Mesenchymal stem cell (in vitro differentiated cells and primary cell): ENCODE data around the gene DPF1.
A peak's percentile ranks its signal among the peaks of the same experiment; 100 is the strongest.

Source experiments
- DNase-seq: peaks from one replicate; pipeline ENCODE4 v3.0.0-alpha.2; 2013
- H2AFZ ChIP-seq: one replicate; pipeline ENCODE4 v1.6.1; 2013; ENCODE audit warnings: low read depth, mild to moderate bottlenecking, control low read depth, inconsistent platforms, low read length, moderate library complexity
- H2AK5ac ChIP-seq: 2 replicates; pipeline ENCODE4 v1.6.1; 2013; ENCODE audit warnings: low read length, moderate library complexity, mild to moderate bottlenecking, inconsistent platforms; ENCODE audit not compliant: severe bottlenecking
- H2BK120ac ChIP-seq: one replicate; pipeline ENCODE4 v1.6.1; 2013; ENCODE audit warnings: low read depth, mild to moderate bottlenecking, inconsistent platforms, low read length, moderate library complexity
- H2BK12ac ChIP-seq, 2 experiments: one replicate each; pipeline ENCODE4 v1.6.1; 2013; ENCODE audit warnings: inconsistent platforms in 2 of 2, low read length in 2 of 2, mild to moderate bottlenecking in 2 of 2, moderate library complexity in 2 of 2, control low read depth in 1 of 2
- H2BK15ac ChIP-seq: one replicate; pipeline ENCODE4 v1.6.1; 2013; ENCODE audit warnings: mild to moderate bottlenecking, low read depth, inconsistent platforms; ENCODE audit not compliant: poor library complexity, severe bottlenecking
- H2BK5ac ChIP-seq: 2 replicates; pipeline ENCODE4 v1.6.1; 2013; ENCODE audit warnings: low read depth, mild to moderate bottlenecking, low read length, control low read depth, inconsistent platforms; ENCODE audit not compliant: poor library complexity, severe bottlenecking
- H3K14ac ChIP-seq, 2 experiments: one replicate each; pipeline ENCODE4 v1.6.1; 2013; ENCODE audit warnings: inconsistent platforms in 2 of 2, low read length in 2 of 2, control low read depth in 1 of 2, mild to moderate bottlenecking in 1 of 2, moderate library complexity in 1 of 2
- H3K18ac ChIP-seq, 2 experiments: one replicate each; pipeline ENCODE4 v1.6.1; 2013; ENCODE audit warnings: inconsistent platforms in 2 of 2, low read length in 2 of 2, control low read depth in 1 of 2, low read depth in 1 of 2, mild to moderate bottlenecking in 1 of 2
- H3K23ac ChIP-seq, 2 experiments: one replicate each; pipeline ENCODE4 v1.6.1; 2013; ENCODE audit warnings: inconsistent platforms in 2 of 2, low read length in 2 of 2, mild to moderate bottlenecking in 2 of 2, moderate library complexity in 2 of 2, control low read depth in 1 of 2
- H3K27ac ChIP-seq: 2 replicates; pipeline ENCODE4 v1.5.1; 2013; ENCODE audit warnings: mild to moderate bottlenecking, moderate library complexity, low read length, control low read depth, inconsistent platforms; ENCODE audit not compliant: poor library complexity, severe bottlenecking
- H3K27me3 ChIP-seq, 2 experiments: 2 replicates each; pipeline versions ENCODE4 v1.6.1 to v1.7.0; 2013; ENCODE audit warnings: low read length in 2 of 2, mild to moderate bottlenecking in 2 of 2, moderate library complexity in 2 of 2, control low read depth in 1 of 2, inconsistent platforms in 1 of 2; ENCODE audit not compliant: control insufficient read depth in 1 of 2, insufficient read depth in 1 of 2
- H3K36me3 ChIP-seq, 2 experiments: 2 replicates each; pipeline versions ENCODE4 v1.6.1 to v1.7.0; 2013; ENCODE audit warnings: low read length in 2 of 2, control low read depth in 1 of 2, inconsistent platforms in 1 of 2, low read depth in 1 of 2, mild to moderate bottlenecking in 1 of 2; ENCODE audit not compliant: insufficient read depth in 2 of 2, control insufficient read depth in 1 of 2
- H3K4ac ChIP-seq, 2 experiments: one replicate each; pipeline ENCODE4 v1.6.1; 2013; ENCODE audit warnings: inconsistent platforms in 2 of 2, low read length in 2 of 2, mild to moderate bottlenecking in 2 of 2, moderate library complexity in 2 of 2, control low read depth in 1 of 2, low read depth in 1 of 2
- H3K4me1 ChIP-seq: 2 replicates; pipeline ENCODE4 v1.6.1; 2013; ENCODE audit warnings: low read depth, low read length, control low read depth; ENCODE audit not compliant: control insufficient read depth, insufficient read depth
- H3K4me2 ChIP-seq: 2 replicates; pipeline ENCODE4 v1.6.1; 2013; ENCODE audit warnings: low read length, mild to moderate bottlenecking, inconsistent platforms; ENCODE audit not compliant: poor library complexity, severe bottlenecking
- H3K4me3 ChIP-seq, 2 experiments: 2 replicates each; pipeline versions ENCODE4 v1.5.1 to v1.7.0; 2013; ENCODE audit warnings: low read length in 2 of 2, mild to moderate bottlenecking in 2 of 2, control low read depth in 1 of 2, low read depth in 1 of 2; ENCODE audit not compliant: insufficient read depth in 1 of 2
- H3K79me1 ChIP-seq: replicated peaks from 2 replicates; pipeline ENCODE4 v1.6.1; 2013; ENCODE audit warnings: mild to moderate bottlenecking, control low read depth, low read length, inconsistent platforms; ENCODE audit not compliant: poor library complexity, severe bottlenecking
- H3K9ac ChIP-seq: 2 replicates; pipeline ENCODE4 v1.7.0; 2013; ENCODE audit warnings: mild to moderate bottlenecking, low read length, moderate library complexity
- H3K9me3 ChIP-seq: 2 replicates; pipeline ENCODE4 v1.7.0; 2013; ENCODE audit warnings: mild to moderate bottlenecking, low read length; ENCODE audit not compliant: control insufficient read depth
- H4K8ac ChIP-seq: one replicate; pipeline ENCODE4 v1.6.1; 2013; ENCODE audit warnings: inconsistent platforms, mild to moderate bottlenecking, low read length, moderate library complexity
- H4K91ac ChIP-seq: one replicate; pipeline ENCODE4 v1.6.1; 2013; ENCODE audit warnings: mild to moderate bottlenecking, low read length, inconsistent platforms
- WGBS: methylation state at CpG from one replicate; pipeline ENCODE4 v1.1.7; 2013; ENCODE audit warnings: mixed read lengths; 5-methylcytosine and 5-hydroxymethylcytosine counted together

The DPF1 gene

GRCh38 chr19:38223119-38223523, 901 bp downstream of the DPF1 start:
- H3K4me3 ChIP-seq: no peak overlapping the region
- DNase-seq: peak; percentile 8
- no peak overlapping the region for H2AK5ac ChIP-seq
- H4K8ac ChIP-seq: no peak overlapping the region
- H3K27me3 ChIP-seq: peaks cover 8 to 29% of the 10 kb centered on the region in 2 experiments
- no peaks in the 10 kb centered on the region for H3K79me1 ChIP-seq
- no peak overlapping the region for H3K23ac ChIP-seq
- no peak overlapping the region for H2BK12ac ChIP-seq
- H3K9ac ChIP-seq: no peak overlapping the region
- H3K4ac ChIP-seq: no peak overlapping the region
- H3K36me3 ChIP-seq: peaks cover 0 to 4% of the 10 kb centered on the region in 2 experiments
- no peak overlapping the region for H2AFZ ChIP-seq
- no peaks in the 10 kb centered on the region for H3K9me3 ChIP-seq
- H3K4me2 ChIP-seq: no peak overlapping the region
- no peak overlapping the region for H2BK15ac ChIP-seq
- H2BK120ac ChIP-seq: no peak overlapping the region
- peaks cover 15% of the 10 kb centered on the region for H3K4me1 ChIP-seq
- no peak overlapping the region for H3K18ac ChIP-seq
- no peak overlapping the region for H3K14ac ChIP-seq
- no peak overlapping the region for H2BK5ac ChIP-seq
- H3K27ac ChIP-seq: no peak overlapping the region
- WGBS: 92% methylated on average over 3 of the region's 3 CpGs
- H4K91ac ChIP-seq: no peak overlapping the region

GRCh38 chr19:38221919-38222830, 1.8 kb downstream of the DPF1 start:
- Histone ChIP-seq H4K91ac (no peak overlapping the region), H2BK120ac (no peak overlapping the region), H2AFZ (no peak overlapping the region), H3K36me3 (peaks cover 0 to 4% of the 10 kb centered on the region in 2 experiments), H2BK5ac (no peak overlapping the region), H3K14ac (no peak overlapping the region), H4K8ac (no peak overlapping the region), H3K27ac (no peak overlapping the region), H2BK15ac (no peak overlapping the region), H3K4me1 (peaks cover 11% of the 10 kb centered on the region), H3K23ac (no peak overlapping the region), H2BK12ac (peak overlapping the region in 1 of 2 experiments; percentile 71), H3K4me3 (no peak overlapping the region), H3K9ac (no peak overlapping the region), H3K4ac (peak overlapping the region in 1 of 2 experiments; percentile 21), H3K79me1 (no peaks in the 10 kb centered on the region), H3K9me3 (no peaks in the 10 kb centered on the region), H3K27me3 (peaks cover 0 to 19% of the 10 kb centered on the region in 2 experiments), H3K4me2 (no peak overlapping the region), H3K18ac (no peak overlapping the region), H2AK5ac (no peak overlapping the region)
- DNase-seq: no peak
- WGBS: 56% methylated on average over 59 of the region's 64 CpGs

GRCh38 chr19:38221421-38221820, 2.6 kb downstream of the DPF1 start:
- Histone ChIP-seq H3K4me3 (no peak overlapping the region), H3K9ac (no peak overlapping the region), H2BK5ac (no peak overlapping the region), H3K4ac (no peak overlapping the region), H4K91ac (no peak overlapping the region), H3K9me3 (no peaks in the 10 kb centered on the region), H3K4me2 (no peak overlapping the region), H3K79me1 (no peaks in the 10 kb centered on the region), H2BK120ac (no peak overlapping the region), H3K18ac (no peak overlapping the region), H3K4me1 (peaks cover 11% of the 10 kb centered on the region), H2AK5ac (no peak overlapping the region), H3K14ac (no peak overlapping the region), H2BK15ac (no peak overlapping the region), H2AFZ (no peak overlapping the region), H4K8ac (no peak overlapping the region), H3K27me3 (peaks cover 0 to 15% of the 10 kb centered on the region in 2 experiments), H3K27ac (no peak overlapping the region), H3K23ac (no peak overlapping the region), H3K36me3 (peaks cover 0 to 4% of the 10 kb centered on the region in 2 experiments), H2BK12ac (no peak overlapping the region)
- 98% methylated on average over 6 of the region's 6 CpGs for WGBS
- DNase-seq: no peak

GRCh38 chr19:38219221-38219620, 4.8 kb downstream of the DPF1 start:
- Histone ChIP-seq H3K4ac (no peak overlapping the region), H3K9ac (no peak overlapping the region), H3K4me2 (no peak overlapping the region), H2AK5ac (no peak overlapping the region), H3K27me3 (peaks cover 0 to 9% of the 10 kb centered on the region in 2 experiments), H3K14ac (no peak overlapping the region), H3K18ac (no peak overlapping the region), H4K91ac (no peak overlapping the region), H2BK5ac (no peak overlapping the region), H2BK15ac (no peak overlapping the region), H3K27ac (no peak overlapping the region), H3K9me3 (no peaks in the 10 kb centered on the region), H4K8ac (no peak overlapping the region), H2BK12ac (no peak overlapping the region), H3K4me1 (peaks cover 11% of the 10 kb centered on the region), H3K79me1 (no peaks in the 10 kb centered on the region), H2AFZ (no peak overlapping the region), H3K36me3 (peaks cover 0 to 10% of the 10 kb centered on the region in 2 experiments), H3K4me3 (no peak overlapping the region), H2BK120ac (no peak overlapping the region), H3K23ac (no peak overlapping the region)
- WGBS: 94% methylated on average over 10 of the region's 10 CpGs
- no peak for DNase-seq
